ENCODE data around the gene NOL6.
A peak's percentile ranks its signal among the peaks of the same experiment; 100 is the strongest.

Gene NOL6

DNA sequence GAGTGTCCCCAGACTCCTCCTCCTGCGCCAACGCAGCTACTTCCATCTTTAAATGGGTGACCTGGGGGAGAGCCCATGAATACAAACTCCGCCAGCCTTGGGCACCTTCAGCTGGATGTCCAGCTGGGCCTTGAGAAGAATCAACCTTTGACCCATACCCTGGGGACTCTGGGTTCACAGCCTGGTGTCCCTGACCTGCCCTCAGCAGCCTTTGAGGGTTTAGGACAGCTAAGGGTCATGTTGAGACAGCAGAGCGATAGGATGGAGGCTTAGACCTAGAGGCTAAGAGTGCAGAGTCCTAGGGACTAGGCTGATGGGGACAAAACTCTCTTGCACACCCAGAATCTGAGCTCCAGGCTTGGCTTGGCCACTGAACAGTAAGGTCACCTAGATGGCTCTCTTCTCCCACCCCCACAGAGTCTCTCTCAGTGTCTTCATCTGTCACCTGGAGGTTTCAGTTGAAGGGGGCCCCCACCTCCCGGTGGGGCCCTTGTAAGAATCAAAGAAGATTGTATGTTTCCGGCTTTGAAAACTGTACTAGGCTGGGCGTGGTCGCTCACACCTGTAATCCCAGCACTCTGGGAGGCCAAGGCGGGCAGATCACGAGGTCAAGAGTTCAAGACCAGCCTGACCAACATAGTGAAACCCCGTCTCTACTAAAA, 19.6 kb downstream of the NOL6 start:
- Histone ChIP-seq H3K4me3 (no peak overlapping the region), H3K27ac (no peak overlapping the region)
- DNase-seq (ENCODE audit: low spot score), result no peak
- no peak for TF ChIP-seq CTCF (IDR thresholded peaks at IDR 0.05)

GRCh38 chr9:33453286-33453860, 20.4 kb downstream of the NOL6 start:
- H3K27ac ChIP-seq, result no peak overlapping the region
- no peak for DNase-seq (ENCODE audit: low spot score)
- no peak for TF ChIP-seq CTCF (IDR thresholded peaks at IDR 0.05)
- no peak overlapping the region for H3K4me3 ChIP-seq

DNA sequence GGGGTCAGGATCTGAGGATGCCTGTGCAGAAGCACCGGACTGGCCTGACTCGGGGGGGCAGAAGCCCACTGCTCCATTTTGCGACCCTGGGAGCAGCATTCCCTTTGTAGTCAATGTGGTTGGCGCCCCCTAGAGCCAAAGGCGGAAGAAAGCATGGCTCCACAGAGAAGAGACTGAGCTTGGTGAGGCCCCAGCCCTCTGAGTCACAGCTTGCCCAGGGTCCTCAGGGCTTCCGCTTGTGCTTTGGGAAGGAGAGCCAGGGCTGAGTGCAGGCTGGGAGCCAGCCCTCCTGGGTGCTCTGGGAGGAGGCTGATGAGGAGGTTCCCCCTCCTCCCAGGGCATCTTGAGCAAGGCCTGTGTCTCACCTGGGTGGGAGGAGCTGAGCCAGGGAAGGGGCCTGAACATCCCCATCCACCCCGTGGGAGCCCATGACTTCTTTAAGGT, 20.9 kb downstream of the NOL6 start:
- no peak overlapping the region for H3K27ac ChIP-seq
- TF ChIP-seq CTCF (IDR thresholded peaks at IDR 0.05), result no peak
- DNase-seq (ENCODE audit: low spot score), result no peak
- no peak overlapping the region for H3K4me3 ChIP-seq

DNA sequence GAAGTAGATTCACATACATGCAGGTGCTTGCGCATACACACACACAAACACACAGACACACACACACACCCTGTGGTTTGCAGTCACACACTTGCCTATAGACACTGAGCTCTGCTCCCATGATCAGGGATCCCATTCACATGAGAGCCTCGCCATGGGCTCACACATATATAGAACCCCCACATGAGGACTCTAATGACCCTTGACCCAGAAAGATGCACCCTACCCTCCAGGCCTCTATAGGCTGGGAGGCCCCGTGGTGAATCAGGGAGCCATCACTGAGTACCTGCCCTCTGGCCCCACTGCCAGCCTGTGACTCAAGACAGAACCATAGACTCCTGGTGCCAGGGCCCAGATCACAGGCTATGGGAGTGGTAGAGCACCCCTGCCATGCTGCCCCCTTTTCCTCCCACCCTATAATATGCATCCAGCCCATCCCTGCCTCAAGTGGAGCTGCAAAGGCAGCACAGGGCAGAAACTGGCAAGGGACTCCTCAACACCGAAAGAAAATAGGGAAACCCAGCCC, 23.0 kb downstream of the NOL6 start:
- DNase-seq (ENCODE audit: low spot score), result no peak
- no peak overlapping the region for H3K27ac ChIP-seq

GRCh38 chr9:33449715-33450114, 24.0 kb downstream of the NOL6 start:
- no peak for DNase-seq (ENCODE audit: low spot score)
- Histone ChIP-seq H3K4me3 (no peak overlapping the region), H3K27ac (no peak overlapping the region)
- TF ChIP-seq CTCF (IDR thresholded peaks at IDR 0.05), result no peak

More for the DNA sequence above, 23.0 kb downstream of the NOL6 start:
- no peak overlapping the region for H3K4me3 ChIP-seq
- TF ChIP-seq CTCF (IDR thresholded peaks at IDR 0.05), result no peak

DNA sequence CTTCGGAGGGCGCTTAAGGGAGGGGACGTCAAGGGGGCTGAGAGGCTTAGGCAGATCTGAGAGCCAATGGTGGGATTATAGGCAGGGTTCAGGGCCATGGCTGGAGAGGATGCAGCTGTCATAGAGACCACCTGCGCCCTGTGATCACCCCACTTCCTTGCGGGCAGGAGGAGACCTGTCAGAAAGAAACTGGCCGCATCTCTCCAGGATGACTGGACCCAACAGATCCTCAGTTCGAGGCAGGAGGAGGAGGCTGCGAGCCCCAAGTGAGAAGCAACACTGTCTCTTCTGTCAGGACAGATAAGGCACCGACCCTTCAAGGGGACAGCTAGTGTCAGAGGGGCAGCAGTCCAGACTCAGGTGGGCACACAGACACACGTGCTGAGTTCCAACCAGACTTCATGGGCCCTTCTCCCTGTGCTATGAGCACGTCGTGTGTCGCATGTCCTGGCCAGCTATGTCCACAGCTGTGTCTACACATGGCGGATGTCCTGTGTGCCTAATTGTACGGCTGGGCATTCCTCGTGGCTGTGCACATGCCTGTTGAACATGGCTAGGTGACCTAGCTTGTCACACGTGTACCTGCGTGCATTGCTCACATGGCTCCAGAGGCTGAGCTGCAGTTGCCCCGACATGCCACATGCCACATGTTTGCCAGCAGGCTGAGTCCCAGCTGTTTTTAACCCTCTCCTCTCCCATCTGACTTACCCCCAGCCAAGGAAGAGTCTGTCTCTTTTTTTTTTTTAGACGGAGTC, 25.7 kb downstream of the NOL6 start:
- no peak for TF ChIP-seq CTCF (IDR thresholded peaks at IDR 0.05)
- Histone ChIP-seq H3K27ac (peak overlapping the region in 1 of 2 donors; percentile 63), H3K4me3 (peak overlapping the region; percentile 71)
- no peak for DNase-seq (ENCODE audit: low spot score)
